HG03342 (cell line): Measurements from ENCODE around the gene KLHL29.
"Not testable (repeated sequence)": the region's sequence is repeated elsewhere in the genome, so short reads cannot be mapped to it uniquely, and the experiment has no call there.

ENCODE experiments used
- ATAC-seq: cut with Tn5 transposase; IDR thresholded peaks from one replicate; pipeline ENCODE4 v1.9.1; 2021; ENCODE audit warnings: mild to moderate bottlenecking, moderate library complexity; ENCODE audit not compliant: unreplicated experiment

KLHL29 gene

GRCh38 chr2:23698721-23699579 is 314.0 kb downstream of the KLHL29 start:
- ATAC-seq = no peak

DNA sequence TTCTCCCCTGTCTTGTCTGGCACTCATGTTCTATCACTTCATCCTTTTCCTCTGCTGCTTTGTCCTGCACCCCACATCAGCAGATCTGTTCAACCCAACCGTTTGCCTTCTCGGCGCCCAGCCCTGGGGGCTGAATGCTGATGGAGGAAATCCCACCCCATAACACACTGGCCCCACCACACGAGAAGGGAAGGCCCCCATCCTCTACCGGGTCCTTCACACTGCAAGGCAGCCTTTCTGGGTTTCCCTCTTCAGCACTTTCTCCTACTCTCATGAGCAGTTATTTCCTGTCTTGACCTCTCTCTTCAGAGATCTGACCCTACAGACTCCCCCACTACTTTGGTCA is 314.6 kb downstream of the KLHL29 start:
- ATAC-seq = no peak

GRCh38 chr2:23700627-23701026 is 315.6 kb downstream of the KLHL29 start:
- no peak for ATAC-seq

- ATAC-seq = no peak
These were observed 318.1 kb downstream of the KLHL29 start for GRCh38 chr2:23703037-23703582.

DNA sequence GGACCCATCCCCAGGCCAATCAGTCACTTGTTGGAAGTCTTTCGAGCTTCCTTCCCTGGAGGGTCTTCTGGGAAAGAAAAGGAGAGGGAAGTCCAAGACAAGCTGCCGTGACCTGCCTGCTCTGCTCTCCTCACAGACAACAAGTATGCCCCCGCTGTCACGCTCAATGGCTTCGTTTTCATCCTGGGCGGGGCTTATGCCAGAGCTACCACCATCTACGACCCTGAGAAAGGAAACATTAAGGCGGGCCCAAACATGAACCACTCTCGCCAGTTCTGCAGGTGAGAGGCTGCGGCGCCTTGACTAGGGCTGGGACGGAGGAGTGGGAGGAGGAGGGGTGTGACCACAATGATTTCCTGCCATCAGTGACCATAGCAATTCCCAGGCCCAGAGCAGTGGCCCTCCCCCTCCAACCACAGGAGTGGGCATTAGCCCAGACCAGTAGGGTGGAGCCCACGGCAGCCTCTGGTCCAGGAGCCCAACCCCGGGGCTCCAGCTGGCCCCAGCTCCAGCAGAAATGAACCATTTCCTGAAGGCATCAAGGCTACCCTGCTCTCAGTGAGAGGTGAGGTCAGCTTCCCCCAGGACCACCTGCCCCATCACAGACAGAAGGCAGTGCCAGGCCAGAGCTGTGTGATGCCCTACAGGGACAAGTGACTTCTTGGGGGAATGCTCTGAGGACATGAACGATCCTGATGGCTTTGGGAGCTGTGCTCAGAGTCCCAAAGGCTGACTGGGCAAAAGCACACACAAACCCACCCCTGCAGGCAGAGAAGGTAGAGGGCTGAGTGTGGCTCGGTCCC is 318.8 kb downstream of the KLHL29 start:
- no peak for ATAC-seq

DNA sequence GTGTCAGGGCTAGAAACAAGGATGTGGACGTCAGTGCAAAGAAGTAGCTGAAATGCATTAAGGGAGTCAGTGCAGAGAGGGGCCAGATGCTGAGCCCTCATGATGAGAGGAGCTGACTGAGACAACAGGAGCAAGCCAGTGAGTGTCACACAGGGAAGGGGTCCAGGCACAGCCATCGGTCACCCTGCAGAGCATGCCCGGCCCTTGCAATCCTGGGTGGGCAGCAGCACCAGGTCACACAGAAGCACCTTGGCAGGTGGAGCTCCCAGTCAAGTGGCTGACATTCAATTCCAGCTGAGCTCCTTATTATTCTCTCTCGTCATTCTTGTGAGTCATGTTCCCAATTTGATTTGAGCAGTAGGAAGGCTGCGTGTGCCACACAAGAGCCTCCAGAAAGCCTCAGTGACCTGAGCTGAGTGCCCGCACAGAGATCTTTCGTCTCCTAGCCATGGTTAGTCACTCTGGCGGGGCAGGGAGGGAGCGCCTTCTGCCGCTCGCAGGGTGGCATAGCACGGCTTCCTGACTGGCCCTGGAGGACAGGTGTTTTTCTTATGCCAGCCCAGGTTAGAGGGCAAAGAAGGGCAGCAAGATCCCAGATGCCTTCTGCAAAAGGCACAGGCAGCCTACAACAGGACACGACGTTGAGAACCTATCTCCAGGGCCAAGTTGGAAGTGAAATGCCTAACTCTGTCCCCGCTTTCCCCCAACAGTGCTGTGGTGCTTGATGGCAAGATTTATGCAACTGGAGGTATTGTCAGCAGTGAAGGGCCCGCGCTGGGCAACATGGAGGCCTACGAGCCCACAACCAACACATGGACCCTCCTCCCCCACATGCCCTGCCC is 321.0 kb downstream of the KLHL29 start:
- ATAC-seq = no peak

GRCh38 chr2:23706613-23707078 is 321.7 kb downstream of the KLHL29 start:
- ATAC-seq = no peak

DNA sequence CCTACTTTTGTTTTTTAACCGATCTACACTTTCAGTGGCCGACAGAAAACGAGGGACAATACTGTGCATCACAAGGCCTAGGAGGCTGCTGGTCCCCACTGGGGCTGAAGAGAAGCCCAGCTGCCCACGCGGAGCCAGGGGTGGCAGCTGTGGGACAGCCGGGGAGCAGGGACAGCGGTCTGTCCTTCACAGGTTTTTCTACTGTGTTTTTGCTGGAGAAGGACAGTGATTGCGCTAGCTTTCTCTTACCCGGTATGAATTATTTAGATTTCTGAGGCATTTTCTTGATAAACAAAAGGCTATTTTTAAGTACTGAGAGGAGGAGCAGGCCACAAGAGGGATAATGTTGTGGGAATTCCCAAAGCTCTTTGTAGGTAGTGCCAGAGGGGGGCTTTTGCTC is 322.1 kb downstream of the KLHL29 start:
- no peak for ATAC-seq

- ATAC-seq = no peak
These were observed 323.8 kb downstream of the KLHL29 start for GRCh38 chr2:23708771-23709170.

DNA sequence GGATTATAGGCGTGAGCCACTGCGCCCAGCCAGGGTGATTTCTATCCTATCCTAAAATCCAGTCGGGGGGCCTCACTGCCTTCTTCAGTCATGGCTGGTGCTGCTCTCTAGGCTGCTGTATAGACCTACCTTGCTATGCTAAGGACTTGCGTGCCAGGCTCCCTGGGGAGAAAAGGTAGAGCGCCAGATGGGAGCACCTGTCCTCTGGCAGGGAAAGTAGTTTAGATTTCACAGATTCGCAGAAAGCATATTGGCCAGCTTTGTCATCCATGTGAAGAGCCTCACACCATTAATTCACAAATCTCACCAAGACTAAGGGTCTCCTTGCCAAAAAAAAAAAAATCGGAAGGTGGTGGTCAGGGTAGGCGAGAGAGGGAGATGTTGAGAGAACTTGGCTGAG is 324.3 kb downstream of the KLHL29 start:
- ATAC-seq = no peak

- no peak for ATAC-seq
These were observed 327.2 kb downstream of the KLHL29 start for GRCh38 chr2:23711979-23712755.

- no peak for ATAC-seq
These were observed 327.8 kb downstream of the KLHL29 start for GRCh38 chr2:23712756-23713151.

DNA sequence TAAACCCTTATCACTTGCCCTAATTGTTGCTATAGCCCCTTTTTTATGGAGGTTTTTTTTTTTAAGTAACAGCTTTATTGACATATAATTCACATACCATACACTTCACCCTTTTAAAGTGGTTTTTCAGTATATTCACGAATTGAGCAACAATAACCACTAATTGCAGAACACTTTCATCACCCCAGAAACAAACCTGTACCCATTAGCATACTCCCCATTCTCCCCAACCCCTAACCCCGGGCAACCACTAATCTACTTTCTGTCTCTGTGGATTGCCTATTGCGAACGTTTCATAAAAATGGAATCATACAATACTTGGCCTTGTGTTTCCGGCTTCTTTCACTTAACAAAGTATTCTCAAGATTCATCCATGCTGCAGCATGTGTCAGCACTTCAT is 328.4 kb downstream of the KLHL29 start:
- ATAC-seq = no peak

DNA sequence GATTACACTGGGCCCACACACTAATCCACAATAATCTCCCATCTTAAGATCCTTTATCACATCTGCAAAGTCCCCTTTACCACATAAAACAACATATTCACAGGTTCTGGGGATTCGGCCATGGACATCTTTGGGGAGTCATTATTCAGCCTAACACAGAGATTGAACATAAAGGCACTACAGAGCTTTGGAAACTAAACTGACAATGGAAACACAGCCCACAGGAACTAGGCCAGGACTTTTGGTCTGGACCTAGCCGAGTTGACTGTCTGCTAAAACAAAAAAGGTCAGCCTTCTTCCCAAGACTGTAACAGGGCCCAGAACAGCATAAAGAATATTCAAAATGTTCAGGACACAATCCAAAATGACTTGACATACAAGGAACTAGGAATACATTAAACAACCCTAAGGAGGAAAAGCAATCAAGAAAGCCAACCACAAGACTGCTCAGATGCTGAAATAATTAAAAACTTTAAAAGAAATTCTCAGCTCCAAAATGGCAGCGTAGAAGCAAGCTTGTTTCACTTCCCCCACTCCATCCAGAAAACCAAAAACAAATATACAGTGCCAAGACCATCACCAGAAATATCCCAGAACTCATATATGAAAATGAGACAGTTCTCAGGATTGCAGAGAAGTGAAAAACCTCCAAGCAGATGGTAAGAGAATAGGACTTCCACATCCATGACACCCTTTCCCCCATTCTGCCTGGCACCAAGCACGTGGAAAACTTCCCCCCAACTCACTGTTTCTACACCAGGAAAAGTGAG is 334.1 kb downstream of the KLHL29 start:
- ATAC-seq = no peak

DNA sequence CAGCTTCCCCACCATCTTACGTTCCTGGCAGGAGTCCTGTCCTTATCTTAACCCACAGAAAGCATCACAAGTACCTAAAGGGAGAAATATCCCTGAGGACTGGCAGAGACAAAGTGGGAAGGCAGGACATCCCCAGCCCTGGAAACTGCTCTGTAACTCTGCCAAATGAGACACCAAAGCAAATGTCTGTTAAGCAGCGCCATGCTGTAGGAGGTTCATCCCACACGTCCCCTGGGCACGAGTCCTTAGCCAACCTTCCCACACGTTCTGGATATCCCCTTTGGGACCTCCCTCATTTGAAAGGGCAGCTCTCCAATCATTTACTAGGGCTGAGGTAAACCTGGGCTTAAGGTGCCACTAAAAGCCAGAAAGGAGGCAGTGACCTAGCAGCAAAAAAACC is 334.7 kb downstream of the KLHL29 start:
- no peak for ATAC-seq

GRCh38 chr2:23720705-23721453 is 335.9 kb downstream of the KLHL29 start:
- no peak for ATAC-seq

DNA sequence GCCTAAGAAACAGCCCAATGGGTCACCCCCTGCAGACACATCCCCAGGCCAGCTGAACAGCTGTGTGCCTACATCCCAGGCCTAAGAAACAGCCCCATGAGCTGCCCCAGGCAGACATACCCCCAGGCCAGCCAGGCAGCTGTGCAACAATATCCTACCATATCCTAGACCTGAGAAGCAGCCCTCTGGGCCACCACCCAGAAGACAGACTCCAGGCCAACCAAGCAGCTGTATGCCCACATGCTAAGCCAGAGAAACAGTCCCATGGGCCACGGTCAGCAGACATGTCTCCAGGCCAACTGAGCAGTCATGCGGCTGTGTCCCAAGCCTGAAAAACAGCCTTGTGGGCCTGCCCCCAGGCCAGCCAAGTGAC is 336.5 kb downstream of the KLHL29 start:
- no peak for ATAC-seq

DNA sequence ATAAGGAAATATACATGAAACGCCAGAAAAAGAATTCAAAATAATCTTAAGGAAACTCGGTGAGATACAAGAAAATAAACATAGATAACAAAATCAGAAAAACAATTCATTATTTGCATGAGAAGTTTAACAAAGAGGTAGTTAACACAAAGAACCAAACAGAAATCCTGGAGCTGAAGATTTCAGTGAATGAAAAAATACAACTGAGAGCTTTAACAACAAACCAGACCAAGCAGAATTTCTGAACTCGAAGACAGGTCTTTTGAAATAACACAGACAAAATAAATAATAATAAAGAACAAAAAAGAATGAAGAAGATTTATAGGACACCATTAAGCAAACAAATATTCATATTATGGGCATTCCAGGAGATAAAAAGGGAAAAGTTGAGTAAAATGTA is 337.3 kb downstream of the KLHL29 start:
- ATAC-seq = no peak

DNA sequence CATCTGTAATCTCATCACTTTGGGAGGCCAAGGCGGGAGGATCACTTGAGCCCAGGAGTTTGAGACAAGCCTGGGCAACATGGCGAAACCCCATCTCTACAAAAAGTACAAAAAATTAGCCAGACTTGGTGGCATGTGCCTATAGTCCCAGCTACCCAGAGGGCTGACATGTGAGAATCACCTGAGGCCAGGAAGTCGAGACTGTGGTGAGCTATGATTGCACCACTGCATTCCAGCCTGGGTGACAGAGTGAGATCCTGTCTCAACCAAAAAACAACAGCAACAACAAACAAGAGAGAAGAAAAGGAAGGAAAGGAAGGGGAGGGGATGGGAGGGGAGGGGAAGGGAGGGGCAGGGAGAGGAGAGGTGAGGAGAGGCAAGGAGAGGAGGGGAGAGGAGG is 338.1 kb downstream of the KLHL29 start:
- ATAC-seq = not testable (repeated sequence)
